WTC11 (cell line): ENCODE measurements around the gene RNF151. TPM values are rescaled to one million over a fixed set of nuclear protein-coding genes. Genes with fewer than 3 reads are reported as not detected.

Experiments used
- ATAC-seq: fragments of 200-7000 bp; cut with Tn5 transposase; 2 replicates; pipeline ENCODE4 v1.10.0; 2021; ENCODE audit warnings: mild to moderate bottlenecking, moderate library complexity
- CTCF ChIA-PET: fragments of 300-600 bp; sonication (Branson Sonifier 250); formaldehyde crosslinking; loops from one replicate; lab custom pipeline; 2021; ENCODE audit warnings: antibody characterized with exemption; lab: Charles Lee
- POLR2A ChIA-PET: fragments of 350-600 bp; sonication (Branson Sonifier 250); formaldehyde crosslinking; loops from one replicate; lab custom pipeline; 2021; ENCODE audit warnings: antibody characterized with exemption; lab: Charles Lee
- DNase-seq: peaks from one replicate; pipeline ENCODE4 v3.0.0; 2021; ENCODE audit warnings: low spot score
- H3K27ac Mint-ChIP-seq: 2 replicates; pipeline ENCODE4 v1.8.0; 2021; ENCODE audit warnings: mixed read lengths
- H3K27me3 Mint-ChIP-seq: 2 replicates; pipeline ENCODE4 v1.8.0; 2021; ENCODE audit warnings: low read depth, mild to moderate bottlenecking, moderate library complexity, mixed read lengths
- H3K36me3 Mint-ChIP-seq: 2 replicates; pipeline ENCODE4 v1.8.0; 2021; ENCODE audit warnings: mixed read lengths
- H3K4me1 Mint-ChIP-seq: 2 replicates; pipeline ENCODE4 v1.8.0; 2022; ENCODE audit warnings: mixed read lengths
- H3K4me3 Mint-ChIP-seq: 2 replicates; pipeline ENCODE4 v1.8.0; 2021; ENCODE audit warnings: mild to moderate bottlenecking, moderate library complexity, mixed read lengths
- H3K9me3 Mint-ChIP-seq: 2 replicates; pipeline ENCODE4 v1.8.0; 2021; ENCODE audit warnings: mixed read lengths
- AR ChIP-seq: fragments of 250-450 bp; sonication (Bioruptor Pico); IDR thresholded peaks from 2 replicates; pipeline ENCODE4 v1.9.0; 2021; ENCODE audit warnings: mild to moderate bottlenecking
- ARID4B ChIP-seq: sonication (generic); formaldehyde crosslinking; IDR thresholded peaks from 2 replicates; pipeline ENCODE4 v1.8.0; 2023; ENCODE audit warnings: missing genetic modification reagents, mild to moderate bottlenecking, borderline replicate concordance
- CREB1 ChIP-seq: sonication (generic); formaldehyde crosslinking; IDR thresholded peaks from 2 replicates; pipeline ENCODE4 v1.8.0; 2023; ENCODE audit warnings: mild to moderate bottlenecking, missing genetic modification reagents
- CTCF ChIP-seq: fragments of 200-600 bp; IDR thresholded peaks from 2 replicates; pipeline ENCODE4 v1.8.0; 2022; ENCODE audit warnings: antibody characterized with exemption
- FOXJ3 ChIP-seq: sonication (generic); formaldehyde crosslinking; IDR thresholded peaks from 2 replicates; pipeline ENCODE4 v1.9.0; 2021; ENCODE audit warnings: missing genetic modification reagents, mild to moderate bottlenecking, borderline replicate concordance
- HMGXB4 ChIP-seq: sonication (generic); formaldehyde crosslinking; IDR thresholded peaks from 2 replicates; pipeline ENCODE4 v1.8.1; 2023; ENCODE audit warnings: mild to moderate bottlenecking, moderate library complexity, missing genetic modification reagents
- JUN ChIP-seq: sonication (generic); formaldehyde crosslinking; IDR thresholded peaks from 2 replicates; pipeline ENCODE4 v1.8.0; 2023; ENCODE audit warnings: mild to moderate bottlenecking, missing genetic modification reagents
- ZBTB21 ChIP-seq: sonication (generic); formaldehyde crosslinking; IDR thresholded peaks from 2 replicates; pipeline ENCODE4 v1.8.1; 2023; ENCODE audit warnings: mild to moderate bottlenecking, missing genetic modification reagents, borderline replicate concordance
- ZNF416 ChIP-seq: fragments of 250-450 bp; sonication (Bioruptor Pico); IDR thresholded peaks from 2 replicates; pipeline ENCODE4 v1.9.0; 2021; ENCODE audit warnings: mild to moderate bottlenecking, inconsistent platforms
- ZNF425 ChIP-seq: fragments of 250-450 bp; sonication (Bioruptor Pico); conservative IDR thresholded peaks from 2 replicates; pipeline ENCODE4 v1.9.0; 2021; ENCODE audit warnings: mild to moderate bottlenecking
- ZNF671 ChIP-seq: fragments of 250-450 bp; sonication (Bioruptor Pico); IDR thresholded peaks from 2 replicates; pipeline ENCODE4 v1.8.0; 2021; ENCODE audit warnings: mild to moderate bottlenecking
- total RNA-seq: library from RNA; stranded (reverse); gene quantifications from 3 replicates; pipeline ENCODE4 v1.2.3, GENCODE V29; 2021
- TF ChIP-seq, protein P1 (sequence below): sonication (generic); formaldehyde crosslinking; conservative IDR thresholded peaks from 2 replicates; pipeline ENCODE4 v1.8.1; 2022; ENCODE audit warnings: mild to moderate bottlenecking, missing genetic modification reagents

The RNF151 gene
- total RNA-seq, 1 experiment from 2014 or later: 0.31 TPM

DNA sequence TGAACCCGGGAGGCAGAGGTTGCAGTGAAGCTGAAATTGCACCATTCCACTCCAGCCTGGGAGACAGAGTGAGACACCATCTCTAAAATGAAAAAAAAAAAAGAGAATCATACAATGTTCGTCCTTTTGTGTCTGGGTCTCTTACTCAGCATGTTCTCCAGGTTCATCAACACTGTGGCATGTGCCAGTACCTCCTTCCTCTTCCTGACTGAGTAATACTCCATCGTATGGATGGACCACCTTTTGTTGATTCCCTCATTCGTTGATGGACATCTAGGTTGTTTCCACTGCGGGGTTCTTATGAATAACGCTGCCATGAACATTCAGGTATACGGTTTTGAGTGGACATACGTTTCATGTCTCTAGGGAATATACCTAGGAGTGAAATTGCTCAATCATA lies 44.3 kb upstream of the RNF151 start:
- no peak for TF ChIP-seq ZNF671 (CRISPR knock-in tag)
- TF ChIP-seq JUN (CRISPR knock-in tag): no peak
- TF ChIP-seq, protein P1, sequence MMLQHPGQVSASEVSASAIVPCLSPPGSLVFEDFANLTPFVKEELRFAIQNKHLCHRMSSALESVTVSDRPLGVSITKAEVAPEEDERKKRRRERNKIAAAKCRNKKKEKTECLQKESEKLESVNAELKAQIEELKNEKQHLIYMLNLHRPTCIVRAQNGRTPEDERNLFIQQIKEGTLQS (CRISPR knock-in tag): no peak
- TF ChIP-seq ZBTB21: no peak
- TF ChIP-seq FOXJ3: no peak
- TF ChIP-seq ZNF425: no peak
- no peak for TF ChIP-seq ZNF416 (CRISPR knock-in tag)
- TF ChIP-seq ARID4B (CRISPR knock-in tag): no peak
- Mint-ChIP-seq H3K27me3 (peaks cover 79% of the 10 kb centered on the region), H3K4me3 (no peak overlapping the region), H3K4me1 (peaks cover 30% of the 10 kb centered on the region), H3K36me3 (no peaks in the 10 kb centered on the region), H3K9me3 (peaks cover 3% of the 10 kb centered on the region), H3K27ac (no peak overlapping the region)
- no peak for DNase-seq
- POLR2A ChIA-PET: interaction anchor here (1.7 kb wide), 1 partner anchor 42 kb away, joined by 7 read pairs; the partner anchor contains the start of gene RPS2
- CTCF ChIA-PET: interaction anchor here (1.2 to 3.0 kb wide), 6 partner anchors 19 to 63 kb away, joined by 4 to 13 read pairs (median 11); partner anchors contain the start of genes MSRB1, RPS2 and TBL3
- no peak for ATAC-seq

DNA sequence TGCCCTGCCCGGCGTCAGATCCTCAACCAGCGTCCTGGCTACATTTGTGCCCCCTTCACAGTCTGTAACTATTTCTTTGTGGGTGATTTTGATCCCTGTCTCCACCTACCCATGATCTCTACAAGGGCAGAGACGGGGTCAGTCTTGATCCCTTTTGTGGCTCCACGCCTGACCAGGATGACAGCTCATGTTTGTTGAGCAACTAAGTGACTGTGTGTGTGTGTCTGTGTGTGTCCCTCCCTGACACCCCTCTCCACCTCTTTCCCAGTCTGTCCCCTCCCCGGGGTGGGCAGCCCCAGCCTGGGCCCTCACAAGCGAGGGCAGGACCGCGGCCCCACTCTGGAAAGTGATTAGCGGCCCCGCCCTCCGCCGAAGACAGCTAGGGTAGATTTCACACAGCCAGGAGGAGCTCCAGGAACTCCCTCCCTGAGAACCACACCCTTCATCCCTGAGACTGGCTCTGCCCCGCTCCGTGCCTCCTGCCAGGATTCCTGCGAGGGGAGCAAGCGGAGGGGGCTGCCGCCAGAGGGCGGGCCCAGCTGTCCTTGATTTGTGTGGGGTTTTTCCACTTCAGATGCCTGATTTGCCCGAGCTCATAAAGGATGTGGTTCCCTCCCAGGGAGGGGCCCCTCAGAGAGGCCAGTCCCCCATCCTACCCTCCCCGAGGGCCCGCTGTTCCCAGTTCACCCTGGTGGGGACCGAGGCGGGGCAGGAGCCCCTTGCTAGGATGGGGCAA lies 43.2 kb upstream of the RNF151 start:
- peaks cover 30% of the 10 kb centered on the region for H3K4me1 Mint-ChIP-seq
- peaks cover 3% of the 10 kb centered on the region for H3K9me3 Mint-ChIP-seq
- peak; percentile 66 for DNase-seq
- TF ChIP-seq HMGXB4 (CRISPR knock-in tag) (no peak), CREB1 (no peak), AR (no peak), CTCF (no peak)
- no peak overlapping the region for H3K27ac Mint-ChIP-seq
- ChIA-PET CTCF (interaction anchor here (0.6 to 3.0 kb wide), 35 partner anchors 9 to 292 kb away, joined by 3 to 24 read pairs (median 5); partner anchors contain the start of genes IGFALS, MSRB1, NUBP2 and RPS2), POLR2A (interaction anchor here (1.7 kb wide), 1 partner anchor 41 kb away, joined by 7 read pairs; the partner anchor contains the start of gene RPS2)
- peaks cover 76% of the 10 kb centered on the region for H3K27me3 Mint-ChIP-seq
- H3K4me3 Mint-ChIP-seq: peak overlapping the region; percentile 49
- ATAC-seq: peak; percentile 71
- no peaks in the 10 kb centered on the region for H3K36me3 Mint-ChIP-seq
